ENCODE results near the gene OR2V2.

- TF ChIP-seq CTCF (IDR thresholded peaks at IDR 0.05) (no peak), POLR2A (IDR thresholded peaks at IDR 0.05) (no peak)
Measured at GRCh38 chr5:181189363-181189961, 42.1 kb downstream of the OR2V2 start.

Data from right lobe of liver (tissue), 4 donors.